ENCODE data around the gene CYTIP. TPM values are rescaled to one million over a fixed set of nuclear protein-coding genes. Genes with fewer than 3 reads are reported as not detected.

The CYTIP gene
- total and polyA plus RNA-seq, 2 experiments from 2014 or later = 1.6 to 4.0 TPM

DNA sequence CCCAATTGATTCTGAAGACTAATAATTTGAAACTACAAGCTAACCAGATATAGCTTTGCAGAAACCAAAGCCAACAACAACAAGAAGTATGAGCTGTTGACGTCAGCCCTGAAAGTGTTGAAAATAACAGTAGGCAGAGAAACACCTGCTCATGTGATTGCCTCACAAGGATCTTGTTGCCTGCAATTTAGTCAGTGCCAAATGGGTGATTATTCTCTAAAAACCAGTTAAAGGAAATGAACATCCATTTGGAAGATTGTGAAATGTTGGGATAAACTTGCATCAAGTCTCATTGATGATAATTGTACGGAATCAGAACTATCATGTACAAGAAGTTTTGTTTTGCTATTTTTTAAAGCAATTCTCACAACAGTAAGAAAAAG is 2.8 kb downstream of the CYTIP start:
- no peak overlapping the region for H2AFZ ChIP-seq
- H3K79me2 ChIP-seq = no peaks in the 10 kb centered on the region
- 76% methylated on average over 2 of the region's 2 CpGs for WGBS (ENCODE audit: low lambda C conversion rate, missing lambda C conversion rate)
- H3K9me3 ChIP-seq (ENCODE audit: low read depth) = no peaks in the 10 kb centered on the region
- H4K20me1 ChIP-seq (ENCODE audit: insufficient read depth, poor library complexity, severe bottlenecking) = no peaks in the 10 kb centered on the region
- H3K9me2 ChIP-seq (replicated peaks; ENCODE audit: insufficient read depth) = no peaks in the 10 kb centered on the region
- no peak overlapping the region for H3K27ac ChIP-seq
- DNase-seq (ENCODE audit: low spot score) = no peak
- no peak for TF ChIP-seq EZH2 (IDR thresholded peaks at IDR 0.05; ENCODE audit: borderline replicate concordance)
- TF ChIP-seq EZH2phosphoT487 (IDR thresholded peaks at IDR 0.05; ENCODE audit: low read depth, severe bottlenecking, unreplicated experiment) = no peak
- no peak for TF ChIP-seq CTCF (IDR thresholded peaks at IDR 0.05; ENCODE audit: poor library complexity)
- H3K36me3 ChIP-seq (replicated peaks; ENCODE audit: insufficient read depth, low read depth) = no peaks in the 10 kb centered on the region
- no peak overlapping the region for H3K4me2 ChIP-seq
- no peak overlapping the region for H3K4me3 ChIP-seq
- H3K4me1 ChIP-seq (ENCODE audit: insufficient read depth) = peaks cover 6% of the 10 kb centered on the region
- no peaks in the 10 kb centered on the region for H3K27me3 ChIP-seq

GRCh38 chr2:157440404-157441071 is 3.4 kb downstream of the CYTIP start:
- TF ChIP-seq EZH2 (IDR thresholded peaks at IDR 0.05; ENCODE audit: borderline replicate concordance) (no peak), EZH2phosphoT487 (IDR thresholded peaks at IDR 0.05; ENCODE audit: low read depth, severe bottlenecking, unreplicated experiment) (no peak), CTCF (IDR thresholded peaks at IDR 0.05; ENCODE audit: poor library complexity) (no peak)
- peaks cover 6% of the 10 kb centered on the region for H3K4me1 ChIP-seq (ENCODE audit: insufficient read depth)
- H3K27ac ChIP-seq = no peak overlapping the region
- no peak overlapping the region for H3K4me2 ChIP-seq
- no peaks in the 10 kb centered on the region for H4K20me1 ChIP-seq (ENCODE audit: insufficient read depth, poor library complexity, severe bottlenecking)
- H3K36me3 ChIP-seq (replicated peaks; ENCODE audit: insufficient read depth, low read depth) = no peaks in the 10 kb centered on the region
- no peak for DNase-seq (ENCODE audit: low spot score)
- 67% methylated on average over 5 of the region's 5 CpGs for WGBS (ENCODE audit: low lambda C conversion rate, missing lambda C conversion rate)
- H3K27me3 ChIP-seq = no peaks in the 10 kb centered on the region
- H2AFZ ChIP-seq = no peak overlapping the region
- H3K4me3 ChIP-seq = no peak overlapping the region
- no peaks in the 10 kb centered on the region for H3K9me3 ChIP-seq (ENCODE audit: low read depth)
- H3K79me2 ChIP-seq = no peaks in the 10 kb centered on the region
- no peaks in the 10 kb centered on the region for H3K9me2 ChIP-seq (replicated peaks; ENCODE audit: insufficient read depth)

DNA sequence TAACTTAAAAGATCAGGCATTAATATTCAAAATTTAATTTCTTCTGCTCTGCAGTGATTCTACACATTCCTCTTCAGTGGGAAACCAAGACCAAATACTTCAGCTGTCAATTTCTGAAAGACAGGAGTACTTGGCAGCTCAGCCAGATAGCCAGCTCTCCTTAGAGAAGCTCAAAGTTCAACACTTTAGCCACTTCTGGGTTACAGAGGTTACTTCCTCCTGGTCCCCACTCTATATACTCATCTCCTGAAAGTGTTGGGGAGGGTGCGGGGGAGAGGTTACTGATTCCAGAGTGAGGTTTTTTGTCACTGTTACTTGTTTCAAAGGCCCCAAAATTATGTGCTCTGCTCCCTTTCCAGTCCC is 4.1 kb downstream of the CYTIP start:
- no peak for TF ChIP-seq CTCF (IDR thresholded peaks at IDR 0.05; ENCODE audit: poor library complexity)
- TF ChIP-seq EZH2 (IDR thresholded peaks at IDR 0.05; ENCODE audit: borderline replicate concordance) = no peak
- no peak for TF ChIP-seq EZH2phosphoT487 (IDR thresholded peaks at IDR 0.05; ENCODE audit: low read depth, severe bottlenecking, unreplicated experiment)
- DNase-seq (ENCODE audit: low spot score) = no peak
- no peaks in the 10 kb centered on the region for H3K9me2 ChIP-seq (replicated peaks; ENCODE audit: insufficient read depth)
- H3K27me3 ChIP-seq = no peaks in the 10 kb centered on the region
- H3K36me3 ChIP-seq (replicated peaks; ENCODE audit: insufficient read depth, low read depth) = no peaks in the 10 kb centered on the region
- no peak overlapping the region for H3K4me2 ChIP-seq
- no peaks in the 10 kb centered on the region for H3K79me2 ChIP-seq
- no peak overlapping the region for H3K4me3 ChIP-seq
- H3K9me3 ChIP-seq (ENCODE audit: low read depth) = no peaks in the 10 kb centered on the region
- H4K20me1 ChIP-seq (ENCODE audit: insufficient read depth, poor library complexity, severe bottlenecking) = no peaks in the 10 kb centered on the region
- peaks cover 6% of the 10 kb centered on the region for H3K4me1 ChIP-seq (ENCODE audit: insufficient read depth)
- H3K27ac ChIP-seq = no peak overlapping the region
- H2AFZ ChIP-seq = no peak overlapping the region
- 80% methylated on average over 1 of the region's 1 CpG for WGBS (ENCODE audit: low lambda C conversion rate, missing lambda C conversion rate)
